NOMO-1 (cell line): ENCODE measurements around the gene SLC26A1.
"Not testable (repeated sequence)": the region's sequence is repeated elsewhere in the genome, so short reads cannot be mapped to it uniquely, and the experiment has no call there.

Experiments
- DNase-seq, 2 experiments: peaks; one replicate each; lab custom pipeline; 2025; ENCODE audit not compliant: unreplicated experiment in 2 of 2; lab: John Stamatoyannopoulos, UW

The SLC26A1 gene

DNA sequence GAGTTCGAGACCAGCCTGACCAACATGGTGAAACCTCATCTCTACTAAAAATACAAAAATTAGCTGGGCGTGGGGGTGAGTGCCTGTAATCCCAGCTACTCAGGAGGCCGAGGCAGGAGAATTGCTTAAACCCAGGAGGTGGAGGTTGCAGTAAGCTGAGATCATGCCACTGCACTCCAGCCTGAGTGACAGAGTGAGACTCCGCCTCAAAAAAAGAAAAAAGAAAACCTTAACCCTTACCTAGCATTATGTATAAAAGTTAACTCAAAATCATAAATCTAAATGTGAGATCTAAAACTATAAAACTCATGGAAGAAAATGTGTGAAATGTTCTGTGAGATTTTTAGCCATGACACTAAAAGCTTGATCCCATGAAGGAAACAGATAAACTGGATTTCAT is 53.7 kb downstream of the SLC26A1 start:
- DNase-seq: not testable (repeated sequence)
